GM12874 (cell line): ENCODE data around the gene CARF.

Experiments used
- TF ChIP-seq, protein P1 (sequence below): IDR thresholded peaks from 2 replicates; pipeline ENCODE4 v1.5.1; 2011; ENCODE audit warnings: low read depth, mild to moderate bottlenecking, control low read depth, low read length, moderate library complexity; ENCODE audit not compliant: insufficient read depth

The CARF gene

DNA sequence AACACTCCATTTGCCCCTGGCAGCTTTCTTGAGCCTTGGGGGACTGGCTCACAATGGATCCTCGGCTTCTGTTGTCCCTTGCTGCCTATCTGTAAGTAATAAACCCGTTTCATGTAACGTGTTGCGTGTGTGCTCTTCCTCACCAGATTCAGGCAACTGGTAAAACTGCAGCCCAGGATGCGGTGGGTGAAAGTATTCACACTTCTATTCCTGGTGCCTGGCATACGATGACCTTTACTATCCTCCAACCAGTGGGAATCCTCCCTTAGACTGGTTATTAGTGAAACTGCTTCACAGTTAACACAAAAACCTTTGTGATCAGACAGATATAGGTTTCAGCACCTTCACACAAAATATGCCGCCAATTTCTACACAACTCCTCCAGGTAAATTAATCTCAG, 26.9 kb upstream of the CARF start:
- TF ChIP-seq, protein P1, sequence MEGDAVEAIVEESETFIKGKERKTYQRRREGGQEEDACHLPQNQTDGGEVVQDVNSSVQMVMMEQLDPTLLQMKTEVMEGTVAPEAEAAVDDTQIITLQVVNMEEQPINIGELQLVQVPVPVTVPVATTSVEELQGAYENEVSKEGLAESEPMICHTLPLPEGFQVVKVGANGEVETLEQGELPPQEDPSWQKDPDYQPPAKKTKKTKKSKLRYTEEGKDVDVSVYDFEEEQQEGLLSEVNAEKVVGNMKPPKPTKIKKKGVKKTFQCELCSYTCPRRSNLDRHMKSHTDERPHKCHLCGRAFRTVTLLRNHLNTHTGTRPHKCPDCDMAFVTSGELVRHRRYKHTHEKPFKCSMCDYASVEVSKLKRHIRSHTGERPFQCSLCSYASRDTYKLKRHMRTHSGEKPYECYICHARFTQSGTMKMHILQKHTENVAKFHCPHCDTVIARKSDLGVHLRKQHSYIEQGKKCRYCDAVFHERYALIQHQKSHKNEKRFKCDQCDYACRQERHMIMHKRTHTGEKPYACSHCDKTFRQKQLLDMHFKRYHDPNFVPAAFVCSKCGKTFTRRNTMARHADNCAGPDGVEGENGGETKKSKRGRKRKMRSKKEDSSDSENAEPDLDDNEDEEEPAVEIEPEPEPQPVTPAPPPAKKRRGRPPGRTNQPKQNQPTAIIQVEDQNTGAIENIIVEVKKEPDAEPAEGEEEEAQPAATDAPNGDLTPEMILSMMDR: no peak

DNA sequence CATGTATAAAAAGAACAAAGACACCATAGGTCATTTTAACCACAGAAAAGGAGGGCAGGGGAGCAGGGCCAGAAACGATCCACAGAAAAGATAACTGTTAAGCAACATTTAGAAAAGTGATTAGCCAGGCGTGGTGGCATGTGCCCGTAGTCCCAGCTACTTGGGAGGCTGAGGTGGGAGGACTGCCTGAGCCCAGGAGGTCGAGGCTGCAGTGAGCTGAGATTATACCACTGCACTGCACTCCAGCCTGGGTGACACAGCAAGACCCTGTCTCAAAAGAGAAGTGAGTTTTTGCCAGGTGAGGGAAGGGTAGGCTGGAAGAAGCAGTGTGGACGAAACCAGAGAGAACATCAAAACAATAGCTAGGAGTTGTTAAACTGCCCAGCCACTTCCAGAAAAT, 3.9 kb upstream of the CARF start:
- TF ChIP-seq, protein P1: no peak

DNA sequence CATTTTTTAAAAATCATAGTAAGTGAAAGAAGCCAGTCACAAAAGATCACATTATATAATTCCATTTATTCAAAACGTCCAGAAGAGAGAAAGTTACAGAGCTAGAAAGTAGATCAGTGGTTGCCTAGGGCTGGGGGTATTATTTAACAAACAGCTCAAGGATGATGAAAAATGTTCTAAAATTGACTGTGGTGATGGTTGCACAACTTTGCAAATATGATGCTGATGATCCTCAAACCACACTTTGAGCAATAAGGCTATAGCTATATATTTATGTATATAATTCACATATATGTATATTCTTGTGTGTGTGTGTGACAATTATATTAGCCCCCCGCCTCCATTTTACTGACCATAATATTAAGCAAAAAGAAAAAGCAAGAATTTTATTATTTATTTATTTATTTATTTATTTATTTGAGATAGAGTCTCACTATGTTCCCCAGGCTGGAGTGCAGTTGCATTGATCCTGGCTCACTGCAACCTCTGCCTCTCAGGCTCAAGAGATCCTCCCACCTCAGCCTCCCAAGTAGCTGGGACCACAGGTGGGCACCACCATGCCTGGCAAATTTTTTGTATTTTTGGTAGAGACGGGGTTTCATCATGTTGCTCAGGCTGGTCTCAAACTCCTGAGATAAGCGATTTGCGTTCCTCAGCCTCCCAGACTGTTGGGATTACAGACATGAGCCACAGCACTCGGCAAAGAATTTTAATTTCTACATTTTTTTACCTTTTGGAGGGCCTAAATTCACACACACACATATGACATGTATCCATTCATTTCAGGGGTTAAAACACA, 2.5 kb upstream of the CARF start:
- TF ChIP-seq, protein P1: no peak

DNA sequence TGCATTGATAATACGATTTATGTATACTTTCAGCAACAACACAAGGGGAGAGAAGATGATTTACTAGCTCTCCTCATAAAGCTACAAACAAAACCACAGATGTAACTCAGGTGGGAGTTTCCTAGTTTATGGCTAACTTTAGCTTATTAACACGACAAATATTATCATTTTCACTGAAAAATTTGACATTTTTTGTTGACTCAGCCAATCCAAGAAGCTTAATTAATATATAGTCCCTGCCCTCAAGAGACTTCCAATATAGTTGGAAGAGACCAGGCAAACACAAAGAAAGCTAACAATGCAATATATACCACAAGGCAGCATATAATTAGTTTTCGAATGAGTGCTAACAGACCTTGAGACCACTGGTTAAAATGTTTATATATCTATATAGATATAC, 1.4 kb upstream of the CARF start:
- TF ChIP-seq, protein P1: no peak

DNA sequence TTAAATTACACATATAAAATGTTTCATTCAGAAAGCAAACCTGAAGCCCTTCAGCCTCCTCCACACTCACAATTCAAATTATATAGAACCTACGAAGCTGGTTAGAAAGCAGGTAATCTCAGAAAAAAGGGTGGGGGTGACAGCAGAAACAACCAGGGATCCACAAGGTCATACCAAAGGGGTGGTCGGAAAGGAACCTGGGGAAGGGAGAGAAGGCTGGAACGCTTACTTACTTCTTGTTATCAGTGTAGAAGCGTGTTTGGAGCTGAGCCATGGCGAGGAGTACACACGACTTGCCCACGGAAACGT, 918 bp upstream of the CARF start:
- TF ChIP-seq, protein P1: no peak

DNA sequence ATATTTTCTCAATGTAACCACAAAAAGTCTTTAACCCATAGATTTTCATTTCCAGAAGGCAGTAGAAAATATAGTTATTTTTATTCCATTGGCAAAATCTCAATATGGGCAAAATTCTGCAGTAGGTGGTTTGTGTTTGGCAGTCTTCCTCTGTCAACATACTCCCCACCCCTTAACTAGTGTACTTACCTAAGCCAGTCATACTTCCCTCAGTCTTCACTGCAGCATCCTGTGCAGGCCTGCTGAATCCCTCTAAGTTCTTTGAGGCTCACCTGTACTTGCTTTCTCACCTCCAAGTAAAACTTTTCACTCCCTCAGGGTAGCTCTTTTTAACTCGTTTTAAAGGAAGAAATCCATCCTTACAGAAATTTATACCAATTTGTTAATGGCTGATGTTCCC, 6.8 kb downstream of the CARF start:
- TF ChIP-seq, protein P1: no peak

DNA sequence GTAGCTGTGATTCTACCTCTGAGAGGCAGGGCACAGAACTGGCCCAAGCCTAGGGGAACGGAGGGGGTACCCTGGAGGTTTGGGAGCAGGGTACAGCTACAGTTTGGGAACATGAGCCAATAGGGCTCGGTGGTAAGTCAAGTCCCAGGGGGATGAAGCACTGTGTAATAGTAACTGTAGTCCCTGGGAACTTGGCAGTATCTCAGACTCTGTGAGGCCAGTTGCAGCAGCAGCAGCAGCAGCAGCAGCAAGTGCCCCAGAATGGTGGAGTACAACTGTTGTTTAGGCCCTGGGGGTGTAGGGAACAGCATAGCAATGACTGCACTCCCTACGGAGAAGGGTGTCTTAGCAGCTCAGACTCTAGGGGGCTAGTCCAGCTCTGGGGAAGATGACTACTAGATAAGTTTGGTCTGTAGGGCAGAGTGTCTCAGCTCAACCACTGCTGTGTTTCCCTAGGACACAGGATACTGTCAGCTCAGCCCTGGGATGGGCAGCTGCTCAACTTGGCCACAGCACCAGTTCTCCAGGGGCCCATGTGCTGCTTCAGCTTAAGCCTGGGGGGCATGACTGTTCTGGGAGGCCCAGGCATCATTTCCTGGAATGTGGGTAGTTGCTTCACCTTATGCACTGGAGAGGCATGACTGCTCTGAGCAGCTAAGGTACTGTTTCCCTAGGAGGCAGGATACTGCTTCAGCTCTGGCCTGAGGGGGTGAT, 20.5 kb downstream of the CARF start:
- TF ChIP-seq, protein P1: no peak
